ENCODE measurements around the gene TMEM253.

GRCh38 chr14:21145437-21145836 lies 44.6 kb downstream of the TMEM253 start:
- TF ChIP-seq CTCF (IDR thresholded peaks at IDR 0.05; ENCODE audit: insufficient read depth, low read length, poor library complexity, severe bottlenecking), result no peak
- no peak for TF ChIP-seq EZH2phosphoT487 (conservative IDR thresholded peaks at IDR 0.05; ENCODE audit: low read length)

Measured in SU-DHL-6 (cell line).